ENCODE results near the gene N4BP2L2. TPM values are rescaled to one million over a fixed set of nuclear protein-coding genes. Genes with fewer than 3 reads are reported as not detected.

N4BP2L2 gene
- total and polyA plus RNA-seq, 2 of the 4 experiments (the other 2 are of a cell fraction), result 28.7 to 34.6 TPM

GRCh38 chr13:32582991-32583390 is 44.4 kb upstream of the N4BP2L2 start:
- no peak overlapping the region for H4K5ac ChIP-seq (ENCODE audit: low read depth, low read length)
- no CpG with 5 or more reads among the region's 2 CpGs for WGBS, 2 experiments (ENCODE audit: extremely low coverage in 2 of 2, insufficient read length in 1 of 2)

More at GRCh38 chr13:32582991-32583390, 44.4 kb upstream of the N4BP2L2 start:
- peaks cover 8% of the 10 kb centered on the region for H4K20me1 ChIP-seq (ENCODE audit: insufficient read depth, low read length)
- no peak overlapping the region for H3K9ac ChIP-seq (ENCODE audit: low read depth, low read length)
- H3K4me1 ChIP-seq (ENCODE audit: control insufficient read depth, insufficient read depth, low read length), result 0 out of 2 replicates have a peak, but pooled peaks cover 2% of the 10 kb centered on the region
- no peak overlapping the region for H2AK5ac ChIP-seq (ENCODE audit: low read depth, low read length)
- H3K79me1 ChIP-seq (ENCODE audit: low read depth in 1 of 2, low read length in 2 of 2), result peaks cover 0 to 10% of the 10 kb centered on the region in 2 experiments; a peak in 2 of 4 replicates
- H2AFZ ChIP-seq (replicated peaks; ENCODE audit: low read length, poor library complexity), result no peak overlapping the region
- H4K91ac ChIP-seq (ENCODE audit: insufficient read depth, low read depth, low read length), result no peak overlapping the region
- H3K4ac ChIP-seq (ENCODE audit: low read depth, low read length), result no peak overlapping the region
- ATAC-seq (ENCODE audit: low read depth), result no peak
- no peak overlapping the region for H3K23ac ChIP-seq (ENCODE audit: low read depth, low read length)
- no peak for DNase-seq
- no peak overlapping the region for H2BK5ac ChIP-seq (ENCODE audit: low read depth, low read length, poor library complexity, severe bottlenecking)
- POLR2A ChIA-PET (ENCODE audit: unreplicated experiment), result no interaction called here
- H3K9me1 ChIP-seq (ENCODE audit: insufficient read depth, low read length), result no peaks in the 10 kb centered on the region
- no TSS peak for BruUV-seq (replicated peaks)
- H3K9me3 ChIP-seq (ENCODE audit: control insufficient read depth, insufficient read depth, low read length), result no peaks in the 10 kb centered on the region
- no peak overlapping the region for H2BK15ac ChIP-seq (ENCODE audit: low read depth, low read length)
- no peak overlapping the region for H3K56ac ChIP-seq (ENCODE audit: extremely low read depth, insufficient read depth, low read length)
- H3K27ac ChIP-seq (ENCODE audit: insufficient read depth, low read length), result no peak overlapping the region
- no peak overlapping the region for H4K8ac ChIP-seq (ENCODE audit: low read depth in 2 of 2, low read length in 2 of 2)
- H2BK20ac ChIP-seq (ENCODE audit: low read depth, low read length), result no peak overlapping the region
- H3K4me3 ChIP-seq (ENCODE audit: insufficient read depth, low read depth, low read length), result no peak overlapping the region
- intact Hi-C loops (cut with micrococcal nuclease), result loop anchor here (5.0 to 10.0 kb wide), 3 partner anchors 336 to 671 kb away; no protein-coding TSS in a partner anchor
- no peak overlapping the region for H2BK120ac ChIP-seq (ENCODE audit: low read depth, low read length)
- in situ Hi-C loops (cut with MboI; ENCODE audit: low sequenced_read_pairs), result loop anchor here (10.0 to 25.0 kb wide), 2 partner anchors 962 to 1129 kb away; no protein-coding TSS in a partner anchor
- H3K36me3 ChIP-seq (ENCODE audit: control insufficient read depth, insufficient read depth, low read length), result no peaks in the 10 kb centered on the region
- H3K18ac ChIP-seq (ENCODE audit: low read depth, low read length), result no peak overlapping the region
- no peak overlapping the region for H3K4me2 ChIP-seq (ENCODE audit: low read depth, low read length)
- no peak overlapping the region for H2AK9ac ChIP-seq (replicated peaks; ENCODE audit: low read depth, low read length, poor library complexity)
- H3K14ac ChIP-seq (replicated peaks; ENCODE audit: low read depth, low read length), result no peak overlapping the region
- no peaks in the 10 kb centered on the region for H3K27me3 ChIP-seq (ENCODE audit: control insufficient read depth, insufficient read depth, low read length)
- CTCF ChIA-PET, result no interaction called here
- TF ChIP-seq NFE2L2 (IDR thresholded peaks at IDR 0.05; ENCODE audit: low read depth, low read length) (no peak), BHLHE40 (IDR thresholded peaks at IDR 0.05; ENCODE audit: low read depth, low read length) (no peak), MAZ (IDR thresholded peaks at IDR 0.05; ENCODE audit: borderline replicate concordance, low read depth, low read length) (no peak), USF2 (IDR thresholded peaks at IDR 0.05; ENCODE audit: low read depth, low read length) (no peak), POLR2A (IDR thresholded peaks at IDR 0.05; ENCODE audit: low read depth, low read length) (no peak), RFX5 (IDR thresholded peaks at IDR 0.05; ENCODE audit: low read depth, low read length) (no peak), SMC3 (IDR thresholded peaks at IDR 0.05; ENCODE audit: low read depth, low read length) (no peak), RCOR1 (IDR thresholded peaks at IDR 0.05; ENCODE audit: insufficient replicate concordance, low read length) (no peak), ELK1 (IDR thresholded peaks at IDR 0.05; ENCODE audit: borderline replicate concordance, low read depth, low read length) (no peak), MXI1 (IDR thresholded peaks at IDR 0.05; ENCODE audit: borderline replicate concordance, low read depth, low read length) (no peak), CTCF (conservative IDR thresholded peaks at IDR 0.05; ENCODE audit: low read depth, low read length) (no peak)
- dilution Hi-C loops (cut with HindIII; ENCODE audit: low sequenced_read_pairs, unreplicated experiment), result no loop called here

Measured in IMR-90 (cell line).